Lung (tissue), 12 donors: ENCODE data around the gene HTT. TPM values are rescaled to one million over a fixed set of nuclear protein-coding genes. Genes with fewer than 3 reads are reported as not detected.

ENCODE experiments used
- ATAC-seq: fragments of 200-7000 bp; cut with Tn5 transposase; one replicate; pipeline ENCODE4 v1.9.1; 2020; ENCODE audit warnings: moderate number of reproducible peaks; ENCODE audit not compliant: insufficient read depth, low FRiP score
- DNase-seq, 3 donors: peaks; one replicate each; pipeline ENCODE4 v3.0.0-alpha.2; 2013 to 2017
- H3K27ac ChIP-seq, 2 donors: one replicate each; pipeline ENCODE4 v1.5.1; 2013; ENCODE audit warnings: mild to moderate bottlenecking in 2 of 2, moderate library complexity in 2 of 2, control low read depth in 1 of 2, inconsistent platforms in 1 of 2, low read depth in 1 of 2, low read length in 1 of 2
- H3K27me3 ChIP-seq, 3 donors: one replicate each; pipeline ENCODE4 v1.5.1; 2013; ENCODE audit warnings: low read length in 2 of 3; ENCODE audit not compliant: control insufficient read depth in 3 of 3, insufficient read depth in 3 of 3
- H3K36me3 ChIP-seq, 4 donors: one replicate each; pipeline ENCODE4 v1.5.1; 2013; ENCODE audit warnings: low read length in 4 of 4, mild to moderate bottlenecking in 1 of 4, moderate library complexity in 1 of 4; ENCODE audit not compliant: control insufficient read depth in 4 of 4, insufficient read depth in 4 of 4
- H3K4me1 ChIP-seq, 5 donors: one replicate each; pipeline ENCODE4 v1.5.1; 2013; ENCODE audit warnings: low read length in 5 of 5, mild to moderate bottlenecking in 2 of 5, moderate library complexity in 1 of 5; ENCODE audit not compliant: control insufficient read depth in 5 of 5, insufficient read depth in 5 of 5
- H3K4me3 ChIP-seq: one replicate; pipeline ENCODE4 v1.5.1; 2013; ENCODE audit warnings: mild to moderate bottlenecking, control low read depth, moderate library complexity
- H3K9ac ChIP-seq, 2 donors: one replicate each; pipeline ENCODE4 v1.5.1; 2013; ENCODE audit warnings: low read length in 2 of 2, control low read depth in 1 of 2; ENCODE audit not compliant: insufficient read depth in 1 of 2
- H3K9me3 ChIP-seq, 4 donors: one replicate each; pipeline ENCODE4 v1.5.1; 2013; ENCODE audit warnings: low read length in 3 of 4, mild to moderate bottlenecking in 1 of 4, moderate library complexity in 1 of 4; ENCODE audit not compliant: control insufficient read depth in 4 of 4, insufficient read depth in 3 of 4
- CTCF ChIP-seq: IDR thresholded peaks from 2 replicates; pipeline ENCODE4 v1.5.1; 2012; ENCODE audit warnings: mild to moderate bottlenecking; ENCODE audit errors: control extremely low read depth, extremely low read depth
- WGBS, 2 donors: extraction: QIAGEN DNeasy Blood & Tissue Kit; methylation state at CpG; one replicate each; pipeline ENCODE4 v1.1.7; 2013; 5-methylcytosine and 5-hydroxymethylcytosine counted together
- polyA plus RNA-seq, 2 donors: library from polyadenylated mRNA; stranded (reverse); fragments of 200-250 nt; gene quantifications; one replicate each; pipeline ENCODE4 v1.2.1, GENCODE V29; 2013
- total RNA-seq, 2 donors: library from RNA; depleted of rRNA in 1 of 2; stranded (reverse); fragments of >200 nt in 1 of 2; gene quantifications; one replicate each; pipeline ENCODE4 v1.2.1, GENCODE V29; 2014 to 2021
- donor health status: control.
- donor health status: control.
- donor health status: Bipolar disorder and iron deficiency.
- donor health status: healthy.
- donor health status: DM: yes; HTN: yes; CAD: no.

HTT gene
- total and polyA plus RNA-seq, 4 donors: 17.0 to 109 (median 48.4) TPM

GRCh38 chr4:3269991-3270611 is 195.6 kb downstream of the HTT start:
- Histone ChIP-seq H3K9ac (no peak overlapping the region), H3K27ac (no peak overlapping the region), H3K4me1 (no peaks in the 10 kb centered on the region), H3K9me3 (no peaks in the 10 kb centered on the region), H3K4me3 (no peak overlapping the region), H3K27me3 (no peaks in the 10 kb centered on the region), H3K36me3 (no peaks in the 10 kb centered on the region)
- TF ChIP-seq CTCF: no peak
- DNase-seq: no peak
- WGBS, 2 donors: 84 to 88% methylated on average over 17 of the region's 17 CpGs
- ATAC-seq: no peak

- Histone ChIP-seq H3K36me3 (no peaks in the 10 kb centered on the region), H3K27me3 (no peaks in the 10 kb centered on the region), H3K9ac (no peak overlapping the region), H3K27ac (no peak overlapping the region), H3K4me3 (no peak overlapping the region), H3K9me3 (no peaks in the 10 kb centered on the region), H3K4me1 (no peaks in the 10 kb centered on the region)
- no peak for TF ChIP-seq CTCF
- DNase-seq (no peak), ATAC-seq (no peak)
- WGBS, 2 donors: 88 to 95% methylated on average over 14 of the region's 14 CpGs
Measured at GRCh38 chr4:3271131-3271530, 196.7 kb downstream of the HTT start.

- Histone ChIP-seq H3K36me3 (no peaks in the 10 kb centered on the region), H3K4me1 (no peaks in the 10 kb centered on the region), H3K4me3 (no peak overlapping the region), H3K9ac (no peak overlapping the region), H3K9me3 (no peaks in the 10 kb centered on the region), H3K27ac (no peak overlapping the region), H3K27me3 (no peaks in the 10 kb centered on the region)
- WGBS, 2 donors: 84 to 86% methylated on average over 9 of the region's 9 CpGs
- DNase-seq (peak in 2 of 3 donors; percentile 46 to 56), ATAC-seq (no peak)
- TF ChIP-seq CTCF: no peak
Measured at GRCh38 chr4:3276986-3277385, 202.5 kb downstream of the HTT start.

- ATAC-seq (no peak), DNase-seq (no peak)
- no peak for TF ChIP-seq CTCF
- Histone ChIP-seq H3K9me3 (no peaks in the 10 kb centered on the region), H3K27ac (no peak overlapping the region), H3K9ac (no peak overlapping the region), H3K4me1 (no peaks in the 10 kb centered on the region), H3K4me3 (no peak overlapping the region), H3K36me3 (no peaks in the 10 kb centered on the region), H3K27me3 (no peaks in the 10 kb centered on the region)
- 90 to 98% methylated on average over 3 of the region's 3 CpGs for WGBS, 2 donors
Measured at GRCh38 chr4:3280466-3280865, 206.0 kb downstream of the HTT start.
